Measurements from ENCODE around the gene TC2N. TPM values are rescaled to one million over a fixed set of nuclear protein-coding genes. Genes with fewer than 3 reads are reported as not detected.
A peak's percentile ranks its signal among the peaks of the same experiment; 100 is the strongest.

The TC2N gene
- total RNA-seq, 2 donors from 2014 or later = 3.9 to 12.5 TPM

DNA sequence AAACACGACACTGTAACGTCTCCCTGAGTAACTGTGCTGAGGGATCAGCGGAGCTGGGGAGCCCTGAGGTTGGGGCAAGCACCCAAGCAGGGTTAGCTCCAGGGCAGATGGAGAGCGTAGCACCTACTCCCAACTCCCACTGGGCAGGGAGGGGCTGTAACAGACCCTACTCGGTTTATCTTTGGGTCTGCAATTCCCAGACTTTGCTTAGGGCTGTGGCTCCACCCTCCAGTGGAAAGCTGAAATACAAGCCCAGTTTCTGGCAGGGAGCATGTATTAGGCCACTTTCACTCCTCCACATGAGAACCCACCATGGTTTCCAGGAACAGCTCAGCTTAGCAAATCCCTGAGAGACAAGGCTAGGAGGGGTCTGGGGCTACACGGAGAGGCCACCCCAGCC, 17.3 kb upstream of the TC2N start:
- Histone ChIP-seq H3K36me3 (peaks cover 3% of the 10 kb centered on the region), H3K4me1 (peaks cover 0 to 38% of the 10 kb centered on the region in 2 donors), H3K9me3 (no peaks in the 10 kb centered on the region), H3K27ac (peak overlapping the region; percentile 62 to 72), H3K27me3 (no peaks in the 10 kb centered on the region), H3K4me3 (no peak overlapping the region)
- TF ChIP-seq, protein P1, sequence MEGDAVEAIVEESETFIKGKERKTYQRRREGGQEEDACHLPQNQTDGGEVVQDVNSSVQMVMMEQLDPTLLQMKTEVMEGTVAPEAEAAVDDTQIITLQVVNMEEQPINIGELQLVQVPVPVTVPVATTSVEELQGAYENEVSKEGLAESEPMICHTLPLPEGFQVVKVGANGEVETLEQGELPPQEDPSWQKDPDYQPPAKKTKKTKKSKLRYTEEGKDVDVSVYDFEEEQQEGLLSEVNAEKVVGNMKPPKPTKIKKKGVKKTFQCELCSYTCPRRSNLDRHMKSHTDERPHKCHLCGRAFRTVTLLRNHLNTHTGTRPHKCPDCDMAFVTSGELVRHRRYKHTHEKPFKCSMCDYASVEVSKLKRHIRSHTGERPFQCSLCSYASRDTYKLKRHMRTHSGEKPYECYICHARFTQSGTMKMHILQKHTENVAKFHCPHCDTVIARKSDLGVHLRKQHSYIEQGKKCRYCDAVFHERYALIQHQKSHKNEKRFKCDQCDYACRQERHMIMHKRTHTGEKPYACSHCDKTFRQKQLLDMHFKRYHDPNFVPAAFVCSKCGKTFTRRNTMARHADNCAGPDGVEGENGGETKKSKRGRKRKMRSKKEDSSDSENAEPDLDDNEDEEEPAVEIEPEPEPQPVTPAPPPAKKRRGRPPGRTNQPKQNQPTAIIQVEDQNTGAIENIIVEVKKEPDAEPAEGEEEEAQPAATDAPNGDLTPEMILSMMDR (IDR thresholded peaks at IDR 0.05) = no peak
- DNase-seq (ENCODE audit: low spot score) = no peak

DNA sequence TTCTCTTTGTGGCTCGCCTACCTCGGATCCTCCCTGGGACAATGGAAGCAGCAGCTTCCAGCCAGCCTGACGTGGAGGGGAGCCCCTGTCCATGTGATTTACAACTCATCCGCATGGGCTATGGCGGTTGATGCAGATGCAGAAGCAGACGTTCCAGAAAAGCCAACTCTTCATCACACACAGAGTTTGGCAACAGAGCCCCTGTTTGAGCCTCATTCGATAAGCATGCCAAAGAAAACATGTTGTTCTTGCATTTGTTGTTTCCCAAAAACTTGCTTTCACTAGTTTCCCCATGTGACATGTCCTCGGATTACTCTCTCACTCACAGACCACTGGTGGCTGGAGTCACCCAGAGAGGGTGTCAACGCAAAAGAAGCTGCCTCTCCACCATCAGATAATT, 16.4 kb upstream of the TC2N start:
- TF ChIP-seq, protein P1 (IDR thresholded peaks at IDR 0.05) = no peak
- no peaks in the 10 kb centered on the region for H3K27me3 ChIP-seq
- H3K4me3 ChIP-seq = no peak overlapping the region
- peak overlapping the region; percentile 62 to 72 for H3K27ac ChIP-seq
- H3K4me1 ChIP-seq = peaks cover 0 to 29% of the 10 kb centered on the region in 2 donors
- H3K9me3 ChIP-seq = no peaks in the 10 kb centered on the region
- peak; percentile 87 for DNase-seq (ENCODE audit: low spot score)
- peaks cover 3% of the 10 kb centered on the region for H3K36me3 ChIP-seq

DNA sequence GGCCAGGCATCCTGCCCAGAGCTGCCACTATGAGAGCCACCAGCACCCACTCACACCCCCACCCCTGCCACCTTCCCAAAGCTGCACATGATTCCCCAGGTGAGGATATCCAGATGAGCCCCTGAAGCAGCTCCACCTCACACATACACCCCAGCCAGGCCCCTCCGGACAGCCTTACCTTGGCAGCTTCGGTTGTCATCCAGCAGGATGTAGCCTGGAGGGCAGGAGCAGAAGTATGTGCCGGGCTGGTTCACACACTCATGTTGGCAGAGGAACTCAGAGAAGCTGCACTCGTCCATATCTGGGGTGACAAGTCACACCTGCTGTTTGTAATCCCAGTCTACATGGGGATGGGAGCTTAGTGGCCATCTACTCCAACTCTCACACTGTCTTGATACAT, 15.4 kb upstream of the TC2N start:
- DNase-seq (ENCODE audit: low spot score) = no peak
- H3K27ac ChIP-seq = peak overlapping the region; percentile 35 to 59
- H3K27me3 ChIP-seq = no peaks in the 10 kb centered on the region
- no peaks in the 10 kb centered on the region for H3K9me3 ChIP-seq
- peaks cover 3% of the 10 kb centered on the region for H3K36me3 ChIP-seq
- H3K4me1 ChIP-seq = peaks cover 0 to 27% of the 10 kb centered on the region in 2 donors
- no peak overlapping the region for H3K4me3 ChIP-seq
- TF ChIP-seq, protein P1 (IDR thresholded peaks at IDR 0.05) = no peak

DNA sequence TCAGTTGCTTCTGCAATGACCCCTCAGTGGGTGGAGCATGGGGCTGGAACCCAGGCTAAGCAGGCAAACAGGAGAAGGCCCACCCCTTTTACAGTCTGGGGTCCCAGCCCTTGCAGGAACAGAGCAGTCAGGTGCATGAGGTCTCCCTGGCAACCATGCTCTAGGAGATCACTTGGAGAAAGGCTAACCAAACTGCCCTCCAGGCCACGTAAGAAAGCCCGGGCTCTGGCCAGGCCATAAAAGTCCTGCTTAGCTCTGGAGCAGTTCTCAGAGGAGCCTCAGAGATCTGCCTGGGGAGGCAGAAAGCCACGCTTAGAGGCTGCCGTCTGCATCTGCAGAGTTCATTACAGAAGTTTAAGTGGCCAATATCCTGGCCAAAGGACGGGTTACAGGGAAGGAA, 15.0 kb upstream of the TC2N start:
- peaks cover 3% of the 10 kb centered on the region for H3K36me3 ChIP-seq
- H3K4me1 ChIP-seq = peaks cover 0 to 27% of the 10 kb centered on the region in 2 donors
- H3K27ac ChIP-seq = peak overlapping the region in 1 of 2 donors; percentile 59
- no peak for DNase-seq (ENCODE audit: low spot score)
- H3K4me3 ChIP-seq = no peak overlapping the region
- TF ChIP-seq, protein P1 (IDR thresholded peaks at IDR 0.05) = no peak
- H3K27me3 ChIP-seq = no peaks in the 10 kb centered on the region
- no peaks in the 10 kb centered on the region for H3K9me3 ChIP-seq

DNA sequence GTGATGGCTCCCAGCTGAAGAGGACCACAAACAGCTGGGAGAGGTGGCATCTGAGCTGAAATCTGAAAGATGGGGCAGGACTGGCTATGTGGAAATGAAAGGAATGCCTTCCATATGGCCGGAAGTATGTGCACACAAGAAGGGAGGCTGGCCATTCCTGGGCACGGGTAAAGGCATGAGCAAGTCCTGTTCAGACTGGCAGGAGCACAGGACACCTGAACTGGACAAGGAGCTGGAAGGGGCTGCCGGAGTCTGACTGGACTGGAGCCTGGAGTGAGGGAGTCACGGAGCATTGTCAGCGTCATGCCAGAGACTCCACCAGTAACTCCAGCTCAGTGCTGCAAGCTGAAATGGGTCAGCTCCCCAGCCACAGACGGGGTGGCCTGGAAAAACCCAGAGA, 11.9 kb upstream of the TC2N start:
- H3K4me1 ChIP-seq = peaks cover 0 to 18% of the 10 kb centered on the region in 2 donors

More for the DNA sequence above, 11.9 kb upstream of the TC2N start:
- Histone ChIP-seq H3K27me3 (no peaks in the 10 kb centered on the region), H3K36me3 (peaks cover 8% of the 10 kb centered on the region), H3K4me3 (no peak overlapping the region), H3K9me3 (no peaks in the 10 kb centered on the region), H3K27ac (no peak overlapping the region)
- no peak for DNase-seq (ENCODE audit: low spot score)
- TF ChIP-seq, protein P1 (IDR thresholded peaks at IDR 0.05) = no peak
